C4-2B (cell line): ENCODE measurements around the gene C13orf42.

Source experiments
- ZFX ChIP-seq: fragments of 450-650 bp; IDR thresholded peaks from 2 replicates; pipeline ENCODE4 v1.6.1; 2017
- TF ChIP-seq, protein P1 (sequence below): fragments of 450-650 bp; conservative IDR thresholded peaks from 2 replicates; pipeline ENCODE4 v1.5.1; 2017; ENCODE audit warnings: mild to moderate bottlenecking

DNA sequence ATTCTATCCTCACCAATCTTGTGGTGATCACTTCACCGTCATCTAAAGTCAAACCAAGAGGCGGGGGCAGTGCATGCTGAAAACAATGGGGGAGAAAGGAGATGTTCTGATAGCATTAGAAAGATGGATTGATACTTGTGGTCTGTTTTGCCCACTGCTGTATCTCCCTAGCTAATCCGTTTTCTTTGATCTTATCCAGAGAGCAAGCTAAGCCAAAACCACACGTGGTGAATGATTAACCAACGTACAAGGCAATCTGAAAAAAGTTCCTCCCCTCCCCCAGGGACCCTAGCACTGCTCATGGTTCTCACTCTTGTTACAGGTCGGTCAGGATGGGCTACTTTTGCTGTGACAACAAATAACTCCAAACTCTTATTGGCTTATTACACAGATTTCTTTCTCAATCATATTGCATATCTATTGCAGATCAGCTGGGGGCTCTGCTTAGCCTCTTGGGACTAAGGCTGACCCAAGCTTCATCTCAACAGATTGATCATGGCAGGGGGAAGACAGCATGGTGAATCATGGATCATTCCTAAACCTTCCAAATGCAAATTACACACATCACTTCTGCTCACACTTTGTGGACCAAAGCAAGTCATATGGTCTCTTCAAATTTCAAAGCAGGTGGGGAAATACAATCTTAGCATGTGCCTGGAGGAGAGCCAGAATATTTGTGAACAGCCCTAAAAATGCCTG is 11.9 kb upstream of the C13orf42 start:
- TF ChIP-seq, protein P1, sequence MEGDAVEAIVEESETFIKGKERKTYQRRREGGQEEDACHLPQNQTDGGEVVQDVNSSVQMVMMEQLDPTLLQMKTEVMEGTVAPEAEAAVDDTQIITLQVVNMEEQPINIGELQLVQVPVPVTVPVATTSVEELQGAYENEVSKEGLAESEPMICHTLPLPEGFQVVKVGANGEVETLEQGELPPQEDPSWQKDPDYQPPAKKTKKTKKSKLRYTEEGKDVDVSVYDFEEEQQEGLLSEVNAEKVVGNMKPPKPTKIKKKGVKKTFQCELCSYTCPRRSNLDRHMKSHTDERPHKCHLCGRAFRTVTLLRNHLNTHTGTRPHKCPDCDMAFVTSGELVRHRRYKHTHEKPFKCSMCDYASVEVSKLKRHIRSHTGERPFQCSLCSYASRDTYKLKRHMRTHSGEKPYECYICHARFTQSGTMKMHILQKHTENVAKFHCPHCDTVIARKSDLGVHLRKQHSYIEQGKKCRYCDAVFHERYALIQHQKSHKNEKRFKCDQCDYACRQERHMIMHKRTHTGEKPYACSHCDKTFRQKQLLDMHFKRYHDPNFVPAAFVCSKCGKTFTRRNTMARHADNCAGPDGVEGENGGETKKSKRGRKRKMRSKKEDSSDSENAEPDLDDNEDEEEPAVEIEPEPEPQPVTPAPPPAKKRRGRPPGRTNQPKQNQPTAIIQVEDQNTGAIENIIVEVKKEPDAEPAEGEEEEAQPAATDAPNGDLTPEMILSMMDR, result no peak
- no peak for TF ChIP-seq ZFX
